EL (cell line): ENCODE measurements around the gene NAV2.

ENCODE experiments used
- DNase-seq: peaks from one replicate; pipeline ENCODE4 v3.0.0-alpha.2; 2016

NAV2 gene

DNA sequence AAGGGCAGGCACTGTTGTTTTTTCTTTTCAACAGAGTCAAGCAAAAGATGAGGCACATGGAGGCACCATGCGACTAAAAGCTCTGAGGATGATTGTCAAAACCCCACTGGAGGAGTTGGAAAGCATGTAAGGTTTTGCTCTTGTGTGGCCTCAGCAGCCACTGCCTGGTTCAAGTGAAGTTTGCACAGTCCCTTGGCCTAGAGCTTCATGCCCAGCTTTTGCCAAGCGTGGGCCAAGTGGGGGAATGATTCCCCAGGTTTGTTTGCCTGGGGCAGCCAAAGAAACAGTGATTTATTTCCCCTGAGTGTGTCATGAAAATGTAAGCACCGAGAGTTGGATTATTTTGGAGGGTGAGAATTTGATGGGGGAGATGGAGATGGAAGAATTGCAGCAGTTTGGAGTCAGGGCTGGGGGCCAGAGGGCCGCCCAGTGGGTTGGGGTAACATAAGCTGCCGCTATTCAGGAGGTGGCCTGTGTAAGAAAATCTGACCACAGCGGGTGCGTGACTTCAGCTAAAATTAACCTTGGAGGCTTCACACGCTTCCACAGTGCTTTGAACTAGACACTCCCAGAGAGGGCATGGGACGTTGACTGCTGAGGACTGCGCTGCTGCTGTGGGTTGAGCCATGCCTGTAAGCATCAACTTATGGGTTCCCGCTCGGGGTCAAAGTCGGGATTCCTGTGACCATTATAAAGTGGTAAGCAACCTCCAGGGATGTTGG lies 100.7 kb downstream of the NAV2 start:
- no peak for DNase-seq

DNA sequence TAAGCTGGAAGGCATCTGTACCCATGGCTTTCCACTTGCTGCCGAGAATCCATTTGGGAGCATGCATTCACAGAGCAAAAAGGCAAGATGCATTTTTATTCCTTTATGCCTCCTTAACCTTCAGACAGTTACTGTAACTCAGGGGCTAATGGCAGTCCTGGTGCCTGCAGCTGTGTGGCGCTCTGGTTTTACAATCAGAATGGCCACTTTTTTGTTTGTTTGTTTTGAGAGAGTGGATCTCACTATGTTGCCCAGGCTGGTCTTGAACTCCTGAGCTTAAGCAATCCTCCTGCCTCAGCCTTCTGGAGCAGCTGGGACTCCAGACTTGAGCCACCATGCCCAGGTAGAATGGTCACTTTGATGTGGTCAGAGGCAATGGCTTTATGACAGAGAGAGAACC lies 101.8 kb downstream of the NAV2 start:
- no peak for DNase-seq

DNA sequence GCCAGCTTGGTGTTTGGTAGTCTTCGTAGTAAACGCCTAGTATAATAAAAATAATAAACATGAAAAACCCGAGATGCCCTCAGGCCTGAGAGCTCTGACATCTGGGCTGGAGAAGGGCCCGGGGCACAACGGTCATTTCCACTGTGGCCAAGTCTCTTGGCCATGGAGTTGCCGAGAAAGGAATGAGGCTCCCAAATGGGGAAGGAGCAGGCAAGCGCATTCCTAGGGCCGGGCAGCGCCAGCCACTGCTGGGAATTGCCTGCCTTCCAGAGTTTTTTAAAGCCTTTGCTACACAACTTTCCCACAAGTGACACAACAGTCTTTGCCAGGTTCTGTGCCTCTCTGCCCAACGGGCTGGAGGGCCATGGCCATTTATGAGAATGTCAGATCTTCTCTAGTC lies 103.4 kb downstream of the NAV2 start:
- DNase-seq, result peak; percentile 64

- DNase-seq, result no peak
Measured at GRCh38 chr11:19816817-19817216, 104.2 kb downstream of the NAV2 start.

DNA sequence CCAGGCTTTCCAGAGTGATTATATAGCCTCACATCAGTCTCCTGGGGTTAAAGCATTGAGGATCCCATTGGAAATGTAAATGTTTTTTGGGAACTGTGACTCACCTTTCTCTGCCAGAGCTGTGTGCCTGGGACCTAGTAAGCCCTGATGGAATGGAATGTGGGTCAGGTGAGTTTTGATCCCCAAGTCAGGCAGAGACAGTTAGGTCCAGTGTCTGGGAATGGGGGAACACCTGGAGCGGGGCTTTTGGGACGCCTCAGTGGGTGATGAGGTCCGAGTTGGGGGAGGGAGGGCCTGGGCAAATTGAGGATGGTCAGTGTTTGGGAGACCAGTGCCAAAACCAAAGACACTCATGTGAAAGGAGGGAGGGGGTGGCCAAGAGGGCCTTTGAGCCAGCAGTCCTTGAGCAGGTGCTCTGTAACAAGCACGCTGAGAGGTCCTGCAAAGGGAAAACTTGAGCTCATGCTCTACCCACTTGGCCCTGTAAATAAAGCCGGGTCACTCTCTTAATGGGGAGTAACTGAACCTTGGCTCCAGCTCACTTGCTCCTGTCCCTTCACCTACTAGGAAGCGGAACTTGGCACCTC lies 104.7 kb downstream of the NAV2 start:
- no peak for DNase-seq

- DNase-seq, result no peak
Measured at GRCh38 chr11:19817870-19818269, 105.2 kb downstream of the NAV2 start.

- no peak for DNase-seq
Measured at GRCh38 chr11:19818619-19819018, 106.0 kb downstream of the NAV2 start.

DNA sequence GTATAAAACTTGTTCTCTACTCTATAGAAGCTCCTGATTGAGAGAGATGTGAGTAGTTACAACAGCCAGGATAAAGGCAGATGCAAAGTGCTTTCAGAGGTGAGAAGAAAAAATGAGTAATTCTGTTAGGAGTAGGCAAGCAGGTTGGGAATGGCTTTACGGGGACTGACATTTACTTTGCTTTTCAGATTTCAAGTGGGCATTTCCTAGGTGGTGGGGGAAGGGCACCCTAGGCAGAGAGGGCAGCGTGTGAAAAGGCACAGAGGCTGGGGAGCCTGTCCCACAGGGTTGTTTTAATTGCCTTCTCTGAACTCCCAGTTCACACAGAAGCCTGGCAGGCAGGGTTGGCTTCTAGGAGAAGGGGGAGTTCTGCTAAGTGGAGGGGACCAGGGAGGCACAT lies 106.5 kb downstream of the NAV2 start:
- DNase-seq, result no peak

- DNase-seq, result peak; percentile 36
Measured at GRCh38 chr11:19820100-19820499, 107.5 kb downstream of the NAV2 start.

DNA sequence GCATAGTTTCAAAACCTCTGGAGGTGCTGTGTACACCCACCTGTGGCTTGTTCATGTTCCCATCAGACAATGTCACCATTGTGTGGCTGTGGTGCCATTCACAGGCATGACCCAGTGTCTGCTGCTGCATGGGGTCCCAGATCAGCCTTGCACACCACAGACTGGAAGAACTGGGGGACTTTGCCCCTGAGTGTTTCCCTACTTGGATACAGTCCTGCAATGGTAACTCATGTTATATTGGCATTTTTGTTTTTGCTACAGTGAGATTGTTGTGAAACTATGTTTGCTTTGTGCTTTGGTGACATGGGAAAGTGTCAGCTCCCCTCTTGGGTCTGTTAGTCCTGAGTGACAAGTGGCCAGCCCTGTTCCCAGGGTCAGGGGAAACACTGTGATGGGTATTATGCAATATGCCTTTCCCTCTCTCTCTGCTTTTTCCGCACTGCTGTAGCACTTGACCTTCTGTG lies 108.8 kb downstream of the NAV2 start:
- no peak for DNase-seq

DNA sequence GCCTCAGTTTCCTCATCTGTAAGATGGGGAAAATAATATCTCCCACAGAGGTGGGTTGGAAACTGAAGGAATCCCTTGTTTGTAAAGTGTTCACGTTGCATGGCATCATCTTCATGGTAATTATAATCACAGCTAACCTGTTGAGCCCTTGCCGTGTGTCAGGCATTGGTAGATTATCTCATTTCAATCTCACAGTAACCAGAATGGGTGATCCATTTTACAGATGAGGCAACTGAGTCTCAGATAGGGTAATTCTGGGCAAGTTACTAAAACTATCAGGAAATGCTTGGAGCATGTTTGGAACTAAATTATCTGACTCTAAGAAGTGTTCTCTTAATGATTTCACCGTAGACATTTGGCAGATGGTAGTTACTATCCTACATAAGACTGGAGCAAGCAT lies 109.4 kb downstream of the NAV2 start:
- DNase-seq, result no peak

DNA sequence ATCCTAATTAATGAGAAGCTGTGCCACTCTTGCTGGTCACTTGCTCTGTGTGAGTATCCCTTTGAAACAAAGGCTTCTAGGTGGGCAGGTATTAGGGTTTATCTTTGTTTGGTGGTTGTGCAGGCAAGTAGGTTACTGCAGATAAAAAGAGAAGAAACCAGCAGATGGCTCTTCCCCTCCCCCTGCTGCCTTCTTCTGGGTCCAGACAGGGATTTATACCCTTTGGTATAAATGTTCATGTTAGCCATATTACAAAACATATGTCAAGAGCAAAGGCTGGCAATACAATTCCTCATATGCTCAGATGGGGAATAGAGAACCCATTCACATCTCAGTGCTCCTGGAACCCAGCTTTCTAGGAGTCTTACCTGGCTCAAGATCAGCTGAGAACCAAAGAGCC lies 109.9 kb downstream of the NAV2 start:
- DNase-seq, result no peak

DNA sequence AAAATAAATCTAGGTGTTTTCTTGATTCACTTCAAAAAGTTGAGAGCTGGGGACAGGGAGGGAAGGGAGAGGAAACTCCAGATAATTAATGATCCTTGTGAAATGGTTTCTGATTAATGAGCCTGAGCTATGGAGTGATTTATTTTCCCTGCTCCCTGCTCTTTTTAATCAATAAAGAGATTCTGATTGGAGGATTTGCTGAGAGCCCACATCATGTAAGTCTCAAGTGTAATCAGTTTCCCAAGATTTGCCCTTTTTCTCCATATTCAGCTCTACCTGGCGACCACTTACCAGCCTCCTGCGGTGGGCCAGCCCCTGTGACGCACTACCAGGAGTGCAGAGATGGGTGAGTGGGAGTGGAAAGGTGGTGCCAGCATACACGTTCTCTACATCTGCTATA lies 114.0 kb downstream of the NAV2 start:
- DNase-seq, result no peak

GRCh38 chr11:19827399-19828135 lies 114.9 kb downstream of the NAV2 start:
- no peak for DNase-seq

DNA sequence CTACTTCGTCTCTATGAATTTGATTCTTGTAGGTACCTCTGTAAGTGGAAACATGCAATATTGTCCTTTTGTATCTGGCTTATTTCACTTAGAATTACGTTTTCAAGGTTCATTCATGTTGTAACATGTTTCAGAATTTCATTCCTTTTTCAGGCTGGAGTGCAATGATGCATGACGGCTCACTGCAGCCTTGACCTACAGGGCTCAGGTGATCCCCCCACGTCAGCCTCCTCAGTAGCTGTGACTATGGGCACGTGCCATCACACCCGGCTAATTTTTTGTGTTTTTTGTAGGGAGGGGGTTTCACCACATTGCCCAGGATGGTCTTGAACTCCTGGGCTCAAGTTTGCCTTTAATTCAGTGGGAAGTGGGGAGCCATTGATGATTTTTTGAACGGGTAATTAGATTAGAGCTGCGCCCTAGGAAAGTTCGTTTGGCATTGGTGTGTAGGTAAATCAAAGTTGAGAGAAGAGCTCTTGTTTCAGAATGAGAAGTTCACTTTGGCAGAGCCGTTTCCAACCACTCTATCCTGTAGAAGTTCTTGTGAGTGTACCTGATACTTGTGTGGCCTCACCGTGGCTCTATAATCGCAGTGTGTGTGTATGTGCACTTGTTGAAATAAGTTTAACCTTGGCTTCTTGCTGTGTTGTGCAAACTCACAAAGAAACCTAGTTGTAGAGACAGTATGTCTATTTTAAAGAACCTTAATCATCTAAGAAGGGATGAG lies 115.9 kb downstream of the NAV2 start:
- no peak for DNase-seq

- DNase-seq, result no peak
Measured at GRCh38 chr11:19829109-19829837, 116.6 kb downstream of the NAV2 start.

GRCh38 chr11:19832086-19832750 lies 119.6 kb downstream of the NAV2 start:
- DNase-seq, result no peak

DNA sequence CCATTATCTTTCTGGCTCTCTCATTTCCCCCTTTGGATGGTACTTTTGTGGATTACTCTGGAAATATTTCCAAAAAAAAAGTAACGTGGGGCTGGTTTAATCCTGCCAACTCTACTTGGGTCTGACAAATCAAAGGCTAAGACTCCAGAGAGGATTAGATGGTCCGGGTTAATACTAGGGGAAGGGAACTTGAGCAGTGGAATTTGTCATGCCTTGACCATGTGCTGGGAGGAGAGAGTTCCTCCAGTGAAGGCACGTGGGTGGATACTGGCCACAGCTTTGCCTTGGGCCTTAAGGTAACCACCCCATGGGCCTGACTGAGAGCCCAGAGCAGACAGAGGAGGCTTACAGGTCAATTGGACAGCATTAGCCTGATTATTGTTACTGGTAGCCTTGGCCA lies 120.3 kb downstream of the NAV2 start:
- DNase-seq, result no peak

- no peak for DNase-seq
Measured at GRCh38 chr11:19834771-19835170, 122.1 kb downstream of the NAV2 start.

GRCh38 chr11:19836666-19837065 lies 124.0 kb downstream of the NAV2 start:
- no peak for DNase-seq

- DNase-seq, result no peak
Measured at GRCh38 chr11:19838994-19839768, 126.5 kb downstream of the NAV2 start.
